22Rv1 (cell line): ENCODE results near the gene PNPLA3.

ENCODE experiments used
- ZFX ChIP-seq: fragments of 450-650 bp; IDR thresholded peaks from 2 replicates; pipeline ENCODE4 v1.6.1; 2017; ENCODE audit warnings: antibody characterized with exemption, borderline replicate concordance
- TF ChIP-seq, protein P1 (sequence below): fragments of 450-650 bp; IDR thresholded peaks from 2 replicates; pipeline ENCODE4 v1.5.1; 2017; ENCODE audit warnings: mild to moderate bottlenecking

DNA sequence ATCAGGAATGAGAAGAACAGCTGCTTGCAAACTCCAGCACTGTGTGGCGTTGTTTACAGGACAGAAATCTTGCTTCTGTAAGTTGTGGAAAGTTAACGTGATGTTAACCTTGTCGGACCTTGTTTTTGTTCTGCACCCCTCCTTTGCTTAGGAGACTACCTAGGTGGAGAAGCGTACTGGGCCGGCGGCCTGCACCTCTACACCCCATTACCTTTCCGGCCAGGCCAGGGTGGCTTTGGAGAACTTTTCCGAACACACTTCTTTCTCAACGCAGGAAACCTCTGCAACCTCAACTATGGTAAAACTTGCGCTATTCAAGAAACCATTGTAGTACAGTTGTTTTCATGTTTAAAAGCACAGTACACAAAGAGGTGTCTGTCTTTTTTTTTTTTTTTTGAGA, 65.4 kb downstream of the PNPLA3 start:
- TF ChIP-seq, protein P1, sequence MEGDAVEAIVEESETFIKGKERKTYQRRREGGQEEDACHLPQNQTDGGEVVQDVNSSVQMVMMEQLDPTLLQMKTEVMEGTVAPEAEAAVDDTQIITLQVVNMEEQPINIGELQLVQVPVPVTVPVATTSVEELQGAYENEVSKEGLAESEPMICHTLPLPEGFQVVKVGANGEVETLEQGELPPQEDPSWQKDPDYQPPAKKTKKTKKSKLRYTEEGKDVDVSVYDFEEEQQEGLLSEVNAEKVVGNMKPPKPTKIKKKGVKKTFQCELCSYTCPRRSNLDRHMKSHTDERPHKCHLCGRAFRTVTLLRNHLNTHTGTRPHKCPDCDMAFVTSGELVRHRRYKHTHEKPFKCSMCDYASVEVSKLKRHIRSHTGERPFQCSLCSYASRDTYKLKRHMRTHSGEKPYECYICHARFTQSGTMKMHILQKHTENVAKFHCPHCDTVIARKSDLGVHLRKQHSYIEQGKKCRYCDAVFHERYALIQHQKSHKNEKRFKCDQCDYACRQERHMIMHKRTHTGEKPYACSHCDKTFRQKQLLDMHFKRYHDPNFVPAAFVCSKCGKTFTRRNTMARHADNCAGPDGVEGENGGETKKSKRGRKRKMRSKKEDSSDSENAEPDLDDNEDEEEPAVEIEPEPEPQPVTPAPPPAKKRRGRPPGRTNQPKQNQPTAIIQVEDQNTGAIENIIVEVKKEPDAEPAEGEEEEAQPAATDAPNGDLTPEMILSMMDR: no peak
- TF ChIP-seq ZFX: no peak
